ENCODE results near the gene IL10RB. TPM values are rescaled to one million over a fixed set of nuclear protein-coding genes. Genes with fewer than 3 reads are reported as not detected.
A peak's percentile ranks its signal among the peaks of the same experiment; 100 is the strongest.

Gene IL10RB
- total and polyA plus RNA-seq, 10 of the 15 experiments (the other 5 are each of a cell fraction or from before 2014, with no cell fraction given): 15.0 to 55.1 (median 34.9) TPM

GRCh38 chr21:33300701-33301631, 34.8 kb downstream of the IL10RB start:
- Histone ChIP-seq H3K36me3 (ENCODE audit: control insufficient read depth in 2 of 2, insufficient read depth in 2 of 2, low read length in 1 of 2) (peaks cover 0 to 2% of the 10 kb centered on the region in 2 experiments; a peak in 2 of 4 replicates), H3K4me3 (no peak overlapping the region), H4K20me1 (ENCODE audit: control insufficient read depth, insufficient read depth) (no peaks in the 10 kb centered on the region), H3K9ac (ENCODE audit: control insufficient read depth, insufficient read depth, low read length) (peak overlapping the region; percentile 26; the same call in 1 of the 2 replicates), H2AFZ (ENCODE audit: control insufficient read depth, low read depth, low read length) (peak overlapping the region; percentile 68), H3K27me3 (replicated peaks in 1 of 2; ENCODE audit: control insufficient read depth in 2 of 2, insufficient read depth in 2 of 2, low read length in 1 of 2) (no peaks in the 10 kb centered on the region), H3K4me2 (ENCODE audit: control insufficient read depth, insufficient read depth) (no peak overlapping the region; the same call in 1 of the 2 replicates), H3K79me2 (ENCODE audit: control insufficient read depth, insufficient read depth, low read length) (no peaks in the 10 kb centered on the region), H3K4me1 (ENCODE audit: control insufficient read depth, insufficient read depth, low read length) (peaks cover 35% of the 10 kb centered on the region), H3K27ac (ENCODE audit: control insufficient read depth, insufficient read depth) (peak overlapping the region; percentile 13; the same call in 1 of the 2 replicates), H3K9me3 (replicated peaks; ENCODE audit: control insufficient read depth, insufficient read depth, low read length) (no peaks in the 10 kb centered on the region)
- POLR2A ChIA-PET: interaction anchor here (0.9 kb wide), 1 partner anchor 12 kb away, joined by 3 read pairs; no protein-coding TSS in a partner anchor
- WGBS (ENCODE audit: insufficient coverage, insufficient replicate concordance, low lambda C conversion rate, missing lambda C conversion rate): 69% methylated on average over 10 of the region's 10 CpGs
- DNase-seq (ENCODE audit: low read depth, low spot score) (no peak), ATAC-seq (no peak), FAIRE-seq (no peak)
- CTCF ChIA-PET: interaction anchor here (0.5 to 1.9 kb wide), 4 partner anchors 61 to 635 kb away, joined by 3 to 5 read pairs (median 4); no protein-coding TSS in a partner anchor
- RAD21 ChIA-PET (ENCODE audit: unreplicated experiment): interaction anchor here (0.7 to 1.7 kb wide), 2 partner anchors 24 to 59 kb away, joined by 3 to 5 read pairs; partner anchors contain the start of gene IFNAR1
- SMC1A ChIA-PET (ENCODE audit: uncharacterized antibody, unreplicated experiment): interaction anchor here (1.5 kb wide), 1 partner anchor 104 kb away, joined by 3 read pairs; no protein-coding TSS in a partner anchor
- no TSS peak for BruUV-seq (replicated peaks)
- in situ Hi-C loops (cut with MboI) (no loop called here), intact Hi-C loops (cut with micrococcal nuclease; ENCODE audit: unreplicated experiment) (no loop called here)
- TF ChIP-seq TBL1XR1 (IDR thresholded peaks at IDR 0.05; ENCODE audit: low read depth, low read length) (no peak), YY1 (IDR thresholded peaks at IDR 0.05; ENCODE audit: low read depth, low read length) (0 out of 2 replicates have a peak, but pooled peaks have one; percentile 23), BRCA1 (IDR thresholded peaks at IDR 0.05; ENCODE audit: low read depth, low read length) (no peak), SIN3A (IDR thresholded peaks at IDR 0.05; ENCODE audit: low read depth, low read length) (no peak)

GRCh38 chr21:33301632-33302002, 35.5 kb downstream of the IL10RB start:
- no TSS peak for BruUV-seq (replicated peaks)
- ChIA-PET RAD21 (ENCODE audit: unreplicated experiment) (interaction anchor here (0.7 to 1.7 kb wide), 2 partner anchors 23 to 59 kb away, joined by 3 to 5 read pairs; partner anchors contain the start of gene IFNAR1), SMC1A (ENCODE audit: uncharacterized antibody, unreplicated experiment) (interaction anchor here (0.7 to 1.5 kb wide), 2 partner anchors 42 to 104 kb away, joined by 3 read pairs; no protein-coding TSS in a partner anchor), POLR2A (no interaction called here), CTCF (interaction anchor here (1.1 to 1.5 kb wide), 2 partner anchors 60 to 105 kb away, joined by 4 read pairs; no protein-coding TSS in a partner anchor)
- Histone ChIP-seq H3K4me1 (ENCODE audit: control insufficient read depth, insufficient read depth, low read length) (peaks cover 29% of the 10 kb centered on the region), H4K20me1 (ENCODE audit: control insufficient read depth, insufficient read depth) (no peaks in the 10 kb centered on the region), H2AFZ (ENCODE audit: control insufficient read depth, low read depth, low read length) (no peak overlapping the region; the same call in 1 of the 2 replicates), H3K4me3 (no peak overlapping the region), H3K9ac (ENCODE audit: control insufficient read depth, insufficient read depth, low read length) (no peak overlapping the region), H3K27ac (ENCODE audit: control insufficient read depth, insufficient read depth) (peak overlapping the region; percentile 13; the same call in 1 of the 2 replicates), H3K4me2 (ENCODE audit: control insufficient read depth, insufficient read depth) (no peak overlapping the region; the same call in 1 of the 2 replicates), H3K79me2 (ENCODE audit: control insufficient read depth, insufficient read depth, low read length) (no peaks in the 10 kb centered on the region), H3K27me3 (replicated peaks in 1 of 2; ENCODE audit: control insufficient read depth in 2 of 2, insufficient read depth in 2 of 2, low read length in 1 of 2) (no peaks in the 10 kb centered on the region), H3K36me3 (ENCODE audit: control insufficient read depth in 2 of 2, insufficient read depth in 2 of 2, low read length in 1 of 2) (no peaks in the 10 kb centered on the region), H3K9me3 (replicated peaks; ENCODE audit: control insufficient read depth, insufficient read depth, low read length) (no peaks in the 10 kb centered on the region)
- in situ Hi-C loops (cut with MboI) (no loop called here), intact Hi-C loops (cut with micrococcal nuclease; ENCODE audit: unreplicated experiment) (no loop called here)
- no peak for ATAC-seq
- DNase-seq (ENCODE audit: low read depth, low spot score): no peak
- WGBS (ENCODE audit: insufficient coverage, insufficient replicate concordance, low lambda C conversion rate, missing lambda C conversion rate): 97% methylated on average over 2 of the region's 2 CpGs
- FAIRE-seq: no peak
- TF ChIP-seq NR2C2 (IDR thresholded peaks at IDR 0.05; ENCODE audit: borderline replicate concordance, control insufficient read depth, insufficient read length, low read depth): no peak
- no peak for TF ChIP-seq IKZF1 (conservative IDR thresholded peaks at IDR 0.05)
- no peak for TF ChIP-seq HCFC1 (IDR thresholded peaks at IDR 0.05; ENCODE audit: low read length)
- no peak for TF ChIP-seq MLLT1 (IDR thresholded peaks at IDR 0.05)
- TF ChIP-seq ZBTB4 (CRISPR knock-in tag; IDR thresholded peaks at IDR 0.05): no peak
